Fibroblast of skin of right quadriceps (primary cell): ENCODE results near the gene GATM.

Source experiments
- DNase-seq: peaks from one replicate; pipeline ENCODE4 v3.0.0-alpha.2; 2013

GATM gene

GRCh38 chr15:45378149-45378912 lies at the start of gene GATM:
TSS of gene GATM (minus strand) at chr15:45378544. CDS start at chr15:45378453, 91 bp downstream.
- peak; percentile 79 for DNase-seq

DNA sequence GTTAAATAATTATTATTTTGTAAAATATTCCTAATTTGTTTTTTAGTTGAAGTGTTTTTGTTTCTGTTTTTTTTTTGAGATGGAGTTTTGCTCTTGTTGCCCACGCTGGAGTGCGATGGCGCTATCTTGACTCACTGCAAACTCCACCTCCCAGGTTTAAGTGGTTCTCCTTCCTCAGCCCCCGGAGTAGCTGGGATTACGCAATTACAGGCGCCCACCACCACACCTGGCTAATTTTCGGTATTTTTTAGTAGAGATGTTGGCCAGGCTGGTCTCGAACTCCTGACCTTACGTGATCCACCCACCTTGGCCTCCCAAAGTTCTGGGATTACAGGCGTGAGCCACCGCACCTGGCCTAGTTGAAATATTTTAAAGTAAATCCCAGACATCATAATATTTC lies 48.7 kb upstream of the GATM start:
- no peak for DNase-seq

- peak; percentile 49 for DNase-seq
Observed at GRCh38 chr15:45425135-45425534, 46.8 kb upstream of the GATM start.

DNA sequence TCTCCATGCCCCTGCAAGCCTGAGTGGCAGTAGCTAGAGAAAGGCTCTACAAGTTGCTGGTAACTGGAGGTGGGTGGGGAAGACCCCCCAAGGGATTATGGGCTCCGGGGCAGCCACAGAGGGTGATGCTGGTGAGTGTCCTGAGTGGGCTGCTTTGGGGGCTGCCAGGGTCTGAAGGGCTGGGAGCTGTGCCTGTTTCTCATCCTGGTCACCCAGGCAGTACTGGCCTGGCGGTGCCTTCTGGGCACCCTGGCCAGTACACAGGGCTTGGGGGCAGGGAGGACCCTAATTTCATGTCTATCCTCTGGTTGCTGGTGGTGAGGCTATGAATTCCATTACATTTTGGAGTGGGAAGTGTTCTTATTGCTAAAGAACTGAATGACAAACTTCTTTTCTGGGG lies 46.1 kb upstream of the GATM start:
- DNase-seq: no peak

DNA sequence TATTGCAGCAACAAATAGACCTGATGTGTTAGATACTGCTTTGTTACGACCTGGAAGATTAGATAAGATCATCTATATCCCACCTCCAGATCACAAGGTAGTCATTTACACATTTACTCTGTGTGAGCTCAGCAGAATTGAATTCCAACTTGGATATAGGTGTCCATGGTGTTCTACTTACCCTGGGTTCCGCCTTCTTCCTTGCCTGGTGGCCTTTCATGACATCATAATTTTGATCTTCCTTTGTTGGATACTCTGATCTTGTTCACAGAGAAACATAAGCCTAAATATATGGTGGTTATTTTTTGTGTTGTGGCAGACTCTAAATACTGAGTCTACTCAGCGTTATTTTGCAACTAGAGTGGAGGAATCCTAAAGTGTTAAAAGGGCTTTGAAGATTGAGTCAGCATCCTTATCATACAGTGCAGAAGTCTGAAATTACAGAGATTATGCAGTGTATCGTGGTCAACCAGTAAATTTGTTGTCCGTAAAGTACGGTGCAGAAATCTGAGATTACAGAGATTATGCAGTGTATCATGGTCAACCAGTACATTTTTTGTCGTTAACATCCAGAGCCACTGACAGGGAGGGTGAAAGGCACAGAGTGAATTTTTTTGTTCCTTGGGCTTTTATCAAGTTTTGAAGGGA lies 39.1 kb upstream of the GATM start:
- no peak for DNase-seq

- no peak for DNase-seq
Observed at GRCh38 chr15:45414215-45414885, 36.0 kb upstream of the GATM start.

DNA sequence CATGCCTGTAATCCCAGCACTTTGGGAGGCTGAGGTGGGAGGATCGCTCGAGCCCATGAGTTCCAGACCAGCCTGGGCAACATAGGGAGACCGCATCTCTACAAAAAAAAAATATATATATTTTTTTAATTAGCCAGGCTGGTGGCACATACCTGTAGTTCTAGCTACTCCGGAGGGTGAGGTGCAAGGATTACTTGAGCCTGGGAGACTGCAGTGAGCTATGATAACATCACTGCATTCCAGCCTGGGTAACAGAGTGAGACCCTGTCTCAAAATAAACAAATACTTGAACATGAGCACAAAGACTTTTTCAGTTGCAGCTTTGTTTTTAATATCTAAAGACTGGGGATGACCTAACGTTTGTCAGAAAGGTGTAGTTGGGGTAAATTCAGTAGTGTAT lies 31.3 kb upstream of the GATM start:
- no peak for DNase-seq

DNA sequence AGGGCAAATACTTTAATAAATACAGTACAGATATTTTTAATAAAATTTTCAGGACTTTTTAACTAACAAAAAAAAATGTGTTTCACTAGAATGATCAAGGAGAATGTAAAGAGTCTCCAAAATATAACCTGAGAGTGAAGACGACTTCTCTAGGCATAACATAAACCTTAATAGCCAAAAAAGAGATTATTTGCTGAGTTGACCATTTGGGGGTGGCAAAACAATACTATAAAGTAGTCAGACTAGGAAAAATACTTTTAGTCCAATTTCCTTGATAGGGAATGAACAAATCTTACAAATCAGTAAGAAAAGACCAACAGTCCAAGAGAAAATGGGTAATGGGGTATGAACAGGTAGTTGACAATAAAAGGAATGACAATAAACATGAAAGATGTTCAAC lies 29.4 kb upstream of the GATM start:
- DNase-seq: no peak

DNA sequence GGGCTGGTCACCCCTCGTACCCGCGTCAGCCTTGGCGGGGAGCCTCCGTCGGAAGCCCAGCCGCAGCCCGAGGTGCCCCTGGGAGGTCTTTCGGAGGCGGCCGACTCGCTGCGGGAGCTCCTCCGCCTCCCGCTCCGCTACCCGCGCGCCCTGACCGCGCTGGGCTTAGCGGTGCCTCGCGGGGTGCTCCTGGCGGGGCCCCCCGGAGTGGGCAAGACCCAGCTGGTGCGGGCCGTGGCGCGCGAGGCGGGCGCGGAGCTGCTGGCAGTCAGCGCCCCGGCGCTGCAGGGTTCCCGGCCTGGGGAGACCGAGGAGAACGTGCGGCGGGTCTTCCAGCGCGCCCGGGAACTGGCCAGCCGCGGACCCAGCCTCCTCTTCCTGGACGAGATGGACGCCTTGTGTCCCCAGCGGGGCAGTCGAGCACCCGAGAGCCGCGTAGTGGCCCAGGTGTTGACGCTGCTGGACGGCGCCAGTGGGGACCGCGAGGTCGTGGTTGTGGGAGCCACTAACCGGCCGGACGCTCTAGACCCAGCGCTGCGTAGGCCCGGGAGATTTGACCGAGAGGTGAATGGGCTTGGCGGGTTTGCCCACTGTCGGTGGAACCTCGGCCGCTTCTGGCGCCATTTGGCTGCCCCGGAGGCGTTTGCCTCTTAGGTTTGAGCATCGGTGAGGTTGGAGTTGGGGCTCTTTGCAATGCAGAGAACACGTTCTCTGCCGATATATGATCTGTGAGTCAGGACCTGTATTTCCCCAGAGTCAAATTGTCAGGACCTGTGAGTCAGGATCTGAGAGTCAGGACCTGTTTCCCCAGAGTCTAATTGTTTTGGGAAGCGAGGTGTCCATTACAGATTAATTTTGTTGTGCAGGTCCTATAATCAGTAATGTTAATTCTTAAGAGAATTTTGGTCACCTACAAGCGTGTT lies 24.9 kb upstream of the GATM start:
- DNase-seq: peak; percentile 24

DNA sequence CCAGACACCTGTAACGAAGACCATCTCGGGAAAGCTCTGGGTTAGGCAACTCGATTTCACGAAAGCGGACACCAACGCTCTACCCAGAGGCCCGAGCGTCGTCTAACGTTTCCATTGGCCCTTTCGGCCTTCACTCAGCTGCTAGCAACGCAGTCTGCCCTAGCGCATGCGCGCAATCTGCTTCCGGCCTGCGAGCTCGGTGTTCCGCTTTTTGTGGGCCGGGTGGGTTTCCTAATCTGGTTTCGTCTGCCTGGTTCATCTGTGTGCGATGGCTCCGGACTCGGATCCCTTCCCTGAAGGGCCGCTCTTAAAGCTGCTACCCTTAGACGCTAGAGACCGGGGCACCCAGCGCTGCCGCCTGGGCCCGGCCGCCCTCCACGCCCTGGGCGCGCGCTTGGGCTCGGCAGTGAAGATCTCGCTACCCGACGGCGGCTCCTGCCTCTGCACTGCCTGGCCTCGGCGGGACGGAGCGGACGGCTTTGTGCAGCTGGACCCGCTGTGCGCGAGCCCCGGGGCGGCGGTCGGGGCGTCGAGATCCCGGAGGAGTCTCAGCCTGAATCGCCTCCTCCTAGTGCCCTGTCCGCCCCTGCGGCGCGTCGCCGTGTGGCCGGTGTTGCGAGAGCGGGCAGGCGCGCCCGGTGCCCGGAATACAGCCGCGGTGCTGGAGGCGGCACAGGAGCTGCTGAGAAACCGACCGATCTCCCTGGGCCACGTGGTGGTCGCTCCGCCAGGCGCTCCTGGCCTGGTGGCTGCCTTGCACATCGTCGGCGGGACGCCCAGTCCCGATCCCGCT lies 24.0 kb upstream of the GATM start:
- DNase-seq: peak; percentile 99

DNA sequence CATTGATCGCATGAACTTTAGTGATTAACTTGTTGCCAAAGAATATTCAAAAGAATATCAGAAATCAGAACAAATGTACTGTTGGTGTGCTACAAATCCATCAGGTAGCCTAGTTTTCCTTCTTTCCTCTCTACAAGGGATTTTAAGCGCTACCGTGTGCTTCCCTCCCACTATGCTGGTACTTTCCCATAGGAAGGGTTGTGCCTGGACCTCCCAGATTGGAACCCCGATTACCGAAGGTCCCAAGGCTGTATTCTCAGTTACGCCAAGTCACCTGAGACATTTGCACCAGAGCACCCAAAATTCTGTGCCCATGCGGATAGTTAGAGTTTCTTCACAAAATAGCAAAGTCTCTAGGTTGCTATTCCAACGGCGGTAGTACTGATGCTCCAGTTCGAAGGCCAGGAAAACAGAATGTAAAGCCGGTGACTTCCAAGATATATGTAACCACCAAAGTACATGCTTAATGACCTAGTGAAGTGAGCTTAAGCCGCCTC lies 23.4 kb upstream of the GATM start:
- DNase-seq: no peak

GRCh38 chr15:45399381-45400212 lies 21.3 kb upstream of the GATM start:
- peak; percentile 43 for DNase-seq

DNA sequence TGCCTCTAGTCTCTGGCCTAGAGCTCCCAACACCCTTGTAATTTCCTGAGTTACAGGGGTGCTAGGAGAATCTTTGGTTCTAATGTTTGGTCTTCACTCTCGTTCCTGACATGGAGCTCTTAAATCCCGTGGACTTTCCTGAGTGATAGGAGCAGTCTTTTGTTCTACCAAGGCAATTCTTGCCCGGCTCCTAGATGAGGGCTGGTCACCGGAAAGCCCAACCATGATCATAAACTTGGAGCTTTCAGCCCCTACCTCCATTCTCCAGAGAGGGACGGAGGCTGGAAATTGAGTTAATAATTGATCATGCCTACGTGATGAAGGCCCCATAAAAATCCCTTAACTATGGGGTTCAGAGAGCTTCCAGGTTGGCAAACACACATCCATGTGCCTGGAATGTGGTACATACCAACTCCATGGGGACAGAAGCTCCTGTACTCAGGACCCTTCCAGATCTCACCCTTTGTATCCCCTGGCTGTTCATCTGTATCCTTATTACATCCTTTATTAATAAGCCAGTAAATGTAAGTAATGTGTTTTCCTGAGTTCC lies 18.8 kb upstream of the GATM start:
- DNase-seq: no peak

DNA sequence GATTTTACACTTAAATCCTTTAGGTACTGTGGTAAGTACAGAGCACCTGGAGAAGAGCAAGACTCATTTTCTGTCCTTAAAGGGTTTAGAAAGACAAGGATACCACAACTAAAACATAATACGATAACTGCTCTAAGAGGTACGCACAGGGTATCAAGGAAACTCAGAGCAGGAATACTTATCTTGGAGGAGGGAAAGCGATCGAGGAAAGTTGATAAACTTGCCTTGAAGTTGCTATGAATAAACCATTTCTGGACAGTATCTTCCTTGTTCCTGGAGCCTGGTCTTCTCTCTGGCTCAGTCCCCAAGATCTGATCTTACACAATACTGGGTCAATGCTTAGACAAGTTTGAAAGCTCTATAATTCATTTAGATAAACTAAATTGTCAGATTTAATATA lies 17.6 kb upstream of the GATM start:
- no peak for DNase-seq

- DNase-seq: no peak
Observed at GRCh38 chr15:45394681-45395080, 16.3 kb upstream of the GATM start.

- DNase-seq: no peak
Observed at GRCh38 chr15:45393851-45394250, 15.5 kb upstream of the GATM start.

GRCh38 chr15:45392584-45392855 lies 14.2 kb upstream of the GATM start:
- DNase-seq: no peak

DNA sequence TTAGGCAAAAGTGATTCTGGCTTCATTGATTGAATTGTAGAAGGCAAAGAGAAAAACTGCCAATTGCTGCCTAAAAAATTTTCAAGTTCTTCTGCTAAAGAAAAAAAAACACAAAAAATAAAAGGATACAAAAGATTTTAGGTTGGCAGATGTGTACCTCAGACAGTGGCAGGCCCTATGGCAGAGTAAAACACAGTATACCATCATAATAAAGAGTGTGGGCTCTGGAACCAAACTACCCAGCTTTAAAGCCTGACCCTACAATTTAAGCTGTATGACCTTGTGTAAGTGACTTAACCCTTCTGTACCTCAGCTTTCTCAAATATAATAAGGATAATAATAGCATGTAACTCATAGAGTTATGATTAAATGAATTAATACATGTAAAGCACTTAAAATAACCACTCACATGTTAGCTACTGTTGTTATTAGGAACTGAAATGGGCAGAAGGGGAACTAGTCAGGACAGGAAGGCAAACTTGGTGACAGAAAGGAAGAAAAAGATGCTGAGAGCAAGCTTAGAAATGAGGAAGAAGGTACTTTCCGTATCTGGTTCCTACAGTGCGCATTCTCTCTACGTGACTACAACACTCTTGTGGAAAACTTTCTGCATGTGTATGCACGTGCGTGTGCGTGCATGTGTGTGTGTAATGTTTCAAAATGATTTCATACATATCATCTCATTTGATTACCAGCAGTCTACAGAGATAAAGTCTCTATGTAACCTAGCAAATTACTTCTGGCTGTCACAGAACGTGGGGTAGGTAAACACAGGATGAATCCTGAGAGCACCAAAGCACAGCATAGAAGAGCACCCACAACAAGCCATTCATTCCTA lies 13.6 kb upstream of the GATM start:
- no peak for DNase-seq

- DNase-seq: no peak
Observed at GRCh38 chr15:45389351-45389750, 11.0 kb upstream of the GATM start.
